ENCODE results near the gene MKNK1.

Gene MKNK1

GRCh38 chr1:46517010-46517600, 87.0 kb downstream of the MKNK1 start:
- H3K36me3 Mint-ChIP-seq (ENCODE audit: low read depth), result no peaks in the 10 kb centered on the region
- H3K4me3 Mint-ChIP-seq, result peak overlapping the region; percentile 7
- peaks cover 76% of the 10 kb centered on the region for H3K27me3 Mint-ChIP-seq (ENCODE audit: low read depth, poor library complexity)
- peak; percentile 50 for DNase-seq
- no peak for TF ChIP-seq CTCF (IDR thresholded peaks at IDR 0.05)
- no peaks in the 10 kb centered on the region for H3K9me3 Mint-ChIP-seq
- peaks cover 59% of the 10 kb centered on the region for H3K4me1 Mint-ChIP-seq
- no peak overlapping the region for H3K27ac Mint-ChIP-seq

- no peak for DNase-seq
- H3K27ac Mint-ChIP-seq, result no peak overlapping the region
- H3K4me3 Mint-ChIP-seq, result no peak overlapping the region
- H3K36me3 Mint-ChIP-seq (ENCODE audit: low read depth), result no peaks in the 10 kb centered on the region
- TF ChIP-seq CTCF (IDR thresholded peaks at IDR 0.05), result no peak
- no peaks in the 10 kb centered on the region for H3K9me3 Mint-ChIP-seq
- peaks cover 66% of the 10 kb centered on the region for H3K4me1 Mint-ChIP-seq
- peaks cover 75% of the 10 kb centered on the region for H3K27me3 Mint-ChIP-seq (ENCODE audit: low read depth, poor library complexity)
Measured at GRCh38 chr1:46516200-46516950, 87.7 kb downstream of the MKNK1 start.

GRCh38 chr1:46515576-46515975, 88.5 kb downstream of the MKNK1 start:
- Mint-ChIP-seq H3K9me3 (no peaks in the 10 kb centered on the region), H3K27ac (no peak overlapping the region), H3K27me3 (ENCODE audit: low read depth, poor library complexity) (peaks cover 72% of the 10 kb centered on the region), H3K4me3 (no peak overlapping the region), H3K4me1 (peaks cover 65% of the 10 kb centered on the region), H3K36me3 (ENCODE audit: low read depth) (no peaks in the 10 kb centered on the region)
- no peak for DNase-seq
- TF ChIP-seq CTCF (IDR thresholded peaks at IDR 0.05), result no peak

- TF ChIP-seq CTCF (IDR thresholded peaks at IDR 0.05), result no peak
- no peaks in the 10 kb centered on the region for H3K36me3 Mint-ChIP-seq (ENCODE audit: low read depth)
- no peaks in the 10 kb centered on the region for H3K9me3 Mint-ChIP-seq
- H3K27ac Mint-ChIP-seq, result no peak overlapping the region
- H3K27me3 Mint-ChIP-seq (ENCODE audit: low read depth, poor library complexity), result peaks cover 66% of the 10 kb centered on the region
- peaks cover 46% of the 10 kb centered on the region for H3K4me1 Mint-ChIP-seq
- H3K4me3 Mint-ChIP-seq, result no peak overlapping the region
- DNase-seq, result no peak
Measured at GRCh38 chr1:46513536-46513935, 90.5 kb downstream of the MKNK1 start.

- no peak for TF ChIP-seq CTCF (IDR thresholded peaks at IDR 0.05)
- Mint-ChIP-seq H3K27me3 (ENCODE audit: low read depth, poor library complexity) (peaks cover 64% of the 10 kb centered on the region), H3K4me1 (peaks cover 38% of the 10 kb centered on the region), H3K4me3 (no peak overlapping the region), H3K9me3 (no peaks in the 10 kb centered on the region), H3K27ac (no peak overlapping the region), H3K36me3 (ENCODE audit: low read depth) (no peaks in the 10 kb centered on the region)
- no peak for DNase-seq
Measured at GRCh38 chr1:46512792-46513190, 91.3 kb downstream of the MKNK1 start.
